IMR-90 (cell line): Measurements from ENCODE around the gene RMDN2. TPM values are rescaled to one million over a fixed set of nuclear protein-coding genes. Genes with fewer than 3 reads are reported as not detected.

Experiments used
- ATAC-seq: fragments of 200-7000 bp; cut with Tn5 transposase; 2 replicates; pipeline ENCODE4 v1.9.1; 2020; ENCODE audit warnings: low read depth, mild to moderate bottlenecking, moderate library complexity
- BruUV-seq: library from RNA; stranded (reverse); fragments of 400-500 nt; replicated peaks from 2 replicates; lab custom pipeline; 2021; lab: Mats Ljungman, UMichigan
- CTCF ChIA-PET: fragments of 300-600 bp; formaldehyde crosslinking; extraction: SDS; loops from one replicate; lab custom pipeline; 2021; ENCODE audit warnings: antibody characterized with exemption; lab: Yijun Ruan, JAX
- POLR2A ChIA-PET: fragments of 300-600 bp; sonication (Branson Sonifier 250); formaldehyde crosslinking; loops from one replicate; lab custom pipeline; 2022; ENCODE audit warnings: antibody characterized with exemption; ENCODE audit not compliant: unreplicated experiment; lab: Charles Lee
- DNase-seq: peaks from one replicate; pipeline ENCODE4 v3.0.0; 2013
- H2AFZ ChIP-seq: replicated peaks from 2 replicates; pipeline ENCODE3; 2013; ENCODE audit warnings: low read length, mild to moderate bottlenecking; ENCODE audit not compliant: poor library complexity
- H2AK5ac ChIP-seq: 2 replicates; pipeline ENCODE4 v1.6.1; 2013; ENCODE audit warnings: low read depth, low read length, inconsistent platforms
- H2AK9ac ChIP-seq: replicated peaks from 2 replicates; pipeline ENCODE3; 2013; ENCODE audit warnings: mild to moderate bottlenecking, low read depth, low read length, moderate library complexity; ENCODE audit not compliant: poor library complexity
- H2BK120ac ChIP-seq: 2 replicates; pipeline ENCODE4 v1.6.1; 2013; ENCODE audit warnings: low read depth, low read length, inconsistent platforms
- H2BK15ac ChIP-seq: 3 replicates; pipeline ENCODE4 v1.6.1; 2013; ENCODE audit warnings: low read depth, low read length, inconsistent platforms
- H2BK20ac ChIP-seq: 2 replicates; pipeline ENCODE4 v1.6.1; 2013; ENCODE audit warnings: low read depth, mild to moderate bottlenecking, inconsistent platforms, low read length, moderate library complexity
- H2BK5ac ChIP-seq: 2 replicates; pipeline ENCODE4 v1.6.1; 2013; ENCODE audit warnings: mild to moderate bottlenecking, low read depth, low read length, inconsistent platforms; ENCODE audit not compliant: poor library complexity, severe bottlenecking
- H3K14ac ChIP-seq: replicated peaks from 2 replicates; pipeline ENCODE4 v1.6.1; 2013; ENCODE audit warnings: low read depth, low read length, inconsistent platforms
- H3K18ac ChIP-seq: 2 replicates; pipeline ENCODE4 v1.6.1; 2013; ENCODE audit warnings: low read depth, low read length, control low read depth
- H3K23ac ChIP-seq: 2 replicates; pipeline ENCODE4 v1.6.1; 2013; ENCODE audit warnings: low read depth, low read length, inconsistent platforms
- H3K27ac ChIP-seq: 2 replicates; pipeline ENCODE4 v1.5.1; 2013; ENCODE audit warnings: mild to moderate bottlenecking, control low read depth, low read length; ENCODE audit not compliant: insufficient read depth
- H3K27me3 ChIP-seq: 2 replicates; pipeline ENCODE4 v1.6.1; 2013; ENCODE audit warnings: low read length; ENCODE audit not compliant: control insufficient read depth, insufficient read depth
- H3K36me3 ChIP-seq: 2 replicates; pipeline ENCODE4 v1.6.1; 2013; ENCODE audit warnings: low read length, mixed read lengths; ENCODE audit not compliant: control insufficient read depth, insufficient read depth
- H3K4ac ChIP-seq: 2 replicates; pipeline ENCODE4 v1.6.1; 2013; ENCODE audit warnings: low read depth, low read length, inconsistent platforms
- H3K4me1 ChIP-seq: 2 replicates; pipeline ENCODE4 v1.6.1; 2013; ENCODE audit warnings: low read length, mixed read lengths; ENCODE audit not compliant: control insufficient read depth, insufficient read depth
- H3K4me2 ChIP-seq: 2 replicates; pipeline ENCODE4 v1.6.1; 2013; ENCODE audit warnings: low read depth, mild to moderate bottlenecking, control low read depth, low read length, moderate library complexity
- H3K4me3 ChIP-seq: 2 replicates; pipeline ENCODE4 v1.5.1; 2013; ENCODE audit warnings: low read depth, mild to moderate bottlenecking, control low read depth, low read length, moderate library complexity; ENCODE audit not compliant: insufficient read depth
- H3K56ac ChIP-seq: 2 replicates; pipeline ENCODE4 v1.6.1; 2013; ENCODE audit warnings: low read length, inconsistent platforms; ENCODE audit not compliant: insufficient read depth; ENCODE audit errors: extremely low read depth
- H3K79me1 ChIP-seq, 2 experiments: 2 replicates each; pipeline ENCODE4 v1.6.1; 2013; ENCODE audit warnings: low read length in 2 of 2, inconsistent platforms in 1 of 2, low read depth in 1 of 2
- H3K9ac ChIP-seq: 2 replicates; pipeline ENCODE4 v1.6.1; 2013; ENCODE audit warnings: low read depth, low read length, control low read depth
- H3K9me1 ChIP-seq: 2 replicates; pipeline ENCODE4 v1.6.1; 2013; ENCODE audit warnings: low read length, inconsistent platforms; ENCODE audit not compliant: insufficient read depth
- H3K9me3 ChIP-seq: 2 replicates; pipeline ENCODE4 v1.6.1; 2013; ENCODE audit warnings: low read length; ENCODE audit not compliant: control insufficient read depth, insufficient read depth
- H4K20me1 ChIP-seq: 2 replicates; pipeline ENCODE4 v1.6.1; 2013; ENCODE audit warnings: low read length, inconsistent platforms; ENCODE audit not compliant: insufficient read depth
- H4K5ac ChIP-seq: 2 replicates; pipeline ENCODE4 v1.6.1; 2013; ENCODE audit warnings: mild to moderate bottlenecking, low read depth, low read length, control low read depth
- H4K8ac ChIP-seq, 2 experiments: 2 replicates each; pipeline ENCODE4 v1.6.1; 2013; ENCODE audit warnings: low read depth in 2 of 2, low read length in 2 of 2, control low read depth in 1 of 2, inconsistent platforms in 1 of 2
- H4K91ac ChIP-seq: 2 replicates; pipeline ENCODE4 v1.6.1; 2013; ENCODE audit warnings: low read depth, low read length, inconsistent platforms; ENCODE audit not compliant: insufficient read depth
- BHLHE40 ChIP-seq: fragments of 150-350 bp; IDR thresholded peaks from 2 replicates; pipeline ENCODE4 v1.6.1; 2016; ENCODE audit warnings: mild to moderate bottlenecking, low read depth, low read length
- CHD1 ChIP-seq: IDR thresholded peaks from 2 replicates; pipeline ENCODE4 v1.6.1; 2012; ENCODE audit warnings: low read depth, low read length, improper control_type of control experiment
- FOS ChIP-seq: fragments of 150-350 bp; IDR thresholded peaks from 2 replicates; pipeline ENCODE4 v1.6.1; 2016; ENCODE audit warnings: low read depth, low read length
- MAFK ChIP-seq: IDR thresholded peaks from 2 replicates; pipeline ENCODE4 v1.6.1; 2012; ENCODE audit warnings: low read depth, low read length, improper control_type of control experiment
- MAZ ChIP-seq: IDR thresholded peaks from 2 replicates; pipeline ENCODE4 v1.6.1; 2012; ENCODE audit warnings: low read depth, mild to moderate bottlenecking, low read length, improper control_type of control experiment, moderate library complexity, borderline replicate concordance
- MXI1 ChIP-seq: IDR thresholded peaks from 2 replicates; pipeline ENCODE4 v1.6.1; 2012; ENCODE audit warnings: low read depth, mild to moderate bottlenecking, low read length, moderate library complexity, borderline replicate concordance
- NFE2L2 ChIP-seq: fragments of 150-350 bp; IDR thresholded peaks from 2 replicates; pipeline ENCODE4 v1.6.1; 2016; ENCODE audit warnings: low read depth, mild to moderate bottlenecking, low read length
- POLR2A ChIP-seq: IDR thresholded peaks from 2 replicates; pipeline ENCODE4 v1.6.1; 2012; ENCODE audit warnings: mild to moderate bottlenecking, low read depth, low read length
- RAD21 ChIP-seq: IDR thresholded peaks from 2 replicates; pipeline ENCODE4 v1.6.1; 2012; ENCODE audit warnings: low read length, improper control_type of control experiment
- RCOR1 ChIP-seq: IDR thresholded peaks from 2 replicates; pipeline ENCODE4 v1.6.1; 2012; ENCODE audit warnings: mild to moderate bottlenecking, low read length, improper control_type of control experiment; ENCODE audit not compliant: insufficient replicate concordance
- RFX5 ChIP-seq: IDR thresholded peaks from 2 replicates; pipeline ENCODE4 v1.8.0; 2012; ENCODE audit warnings: low read depth, mild to moderate bottlenecking, low read length, moderate library complexity
- SMC3 ChIP-seq: fragments of 150-350 bp; IDR thresholded peaks from 2 replicates; pipeline ENCODE4 v1.6.1; 2016; ENCODE audit warnings: low read depth, mild to moderate bottlenecking, antibody characterized with exemption, low read length, moderate library complexity
- WGBS, 2 experiments: methylation state at CpG; one replicate each; pipeline versions ENCODE4 v1.1.5 to v1.1.7; 2013; ENCODE audit warnings: missing lambda C conversion rate in 2 of 2; ENCODE audit not compliant: insufficient read length in 1 of 2; ENCODE audit errors: extremely low coverage in 2 of 2; 5-methylcytosine and 5-hydroxymethylcytosine counted together
- dilution Hi-C: fragments of 300-500 bp; cut with HindIII; formaldehyde crosslinking; loops from one replicate; pipeline ENCODE4 v1.14.3; 2018; ENCODE audit warnings: low sequenced_read_pairs; ENCODE audit not compliant: unreplicated experiment
- in situ Hi-C: fragments of 300-500 bp; cut with MboI; formaldehyde crosslinking; loops from 3 replicates; pipeline ENCODE4 v1.14.3; 2019; ENCODE audit warnings: low sequenced_read_pairs, inconsistent platforms, mixed read lengths
- intact Hi-C: fragments of 100-400 bp; cut with micrococcal nuclease; formaldehyde crosslinking; loops from 2 replicates; pipeline ENCODE4 v1.10.0; 2022
- polyA plus RNA-seq, 3 experiments: library from polyadenylated mRNA; depleted of rRNA; stranded (reverse); fragments of >200 nt; gene quantifications; 2 replicates each; pipeline ENCODE4 v1.2.3, GENCODE V29; 2012; ENCODE audit warnings: low replicate concordance in 1 of 3
- total RNA-seq: library from RNA; depleted of rRNA; stranded (reverse); fragments of >200 nt; gene quantifications from 2 replicates; pipeline ENCODE4 v1.2.3, GENCODE V29; 2012
- TF ChIP-seq, protein P1 (sequence below): fragments of 150-350 bp; IDR thresholded peaks from 2 replicates; pipeline ENCODE4 v1.6.1; 2017; ENCODE audit warnings: mild to moderate bottlenecking, antibody characterized with exemption, low read length, low read depth
- TF ChIP-seq, protein P2 (sequence below): conservative IDR thresholded peaks from 2 replicates; pipeline ENCODE4 v1.5.1; 2012; ENCODE audit warnings: mild to moderate bottlenecking, low read depth, low read length, improper control_type of control experiment
- TF ChIP-seq, protein P3 (sequence below): fragments of 150-350 bp; IDR thresholded peaks from 2 replicates; pipeline ENCODE4 v1.6.1; 2016; ENCODE audit warnings: low read depth, mild to moderate bottlenecking, low read length, moderate library complexity, borderline replicate concordance

RMDN2 gene
- total and polyA plus RNA-seq, 2 of the 4 experiments (the other 2 are of a cell fraction), result 2.3 to 3.0 TPM

DNA sequence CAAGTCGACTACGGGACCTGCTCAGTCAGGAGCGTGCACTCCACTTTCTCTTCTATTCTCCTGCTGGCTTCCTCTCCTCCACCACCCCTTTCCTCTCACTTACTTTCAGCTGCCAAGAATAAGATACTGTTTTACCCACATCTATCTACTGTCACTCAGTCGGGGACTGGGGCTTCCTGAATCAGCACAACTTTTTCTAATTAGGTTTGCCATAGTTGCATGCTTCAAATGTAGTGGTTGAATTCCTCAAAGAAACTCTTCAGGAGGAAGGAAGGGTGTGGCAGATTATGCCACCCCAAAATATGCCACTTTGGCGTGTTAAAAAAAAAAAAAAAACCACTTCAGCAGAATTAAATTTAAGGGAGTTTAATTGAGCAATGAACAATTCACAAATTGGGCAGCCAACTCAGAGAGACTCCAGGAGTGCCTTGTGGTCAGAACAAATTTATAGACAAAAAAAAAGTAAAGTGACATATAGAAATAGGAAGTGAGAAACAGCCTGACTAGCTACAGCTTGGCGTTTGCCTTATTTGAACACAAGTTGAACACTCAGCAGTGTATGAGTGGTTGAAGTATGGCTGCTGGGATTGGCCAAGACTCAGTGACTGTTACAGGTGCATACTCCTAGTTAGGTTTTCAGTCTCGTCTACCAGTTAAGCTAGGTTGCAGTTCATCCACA is 32.5 kb upstream of the RMDN2 start:
- Histone ChIP-seq H4K8ac (no peak overlapping the region), H3K56ac (no peak overlapping the region), H3K4me1 (no peaks in the 10 kb centered on the region), H2BK5ac (no peak overlapping the region), H3K9me1 (no peaks in the 10 kb centered on the region), H3K9me3 (no peaks in the 10 kb centered on the region), H2AK5ac (no peak overlapping the region), H3K9ac (no peak overlapping the region), H2AFZ (no peak overlapping the region), H3K4ac (no peak overlapping the region; the same call in 1 of the 2 replicates), H3K4me2 (no peak overlapping the region), H4K20me1 (no peaks in the 10 kb centered on the region), H2BK20ac (no peak overlapping the region), H3K36me3 (no peaks in the 10 kb centered on the region), H4K5ac (no peak overlapping the region), H3K23ac (no peak overlapping the region), H3K79me1 (no peaks in the 10 kb centered on the region), H2AK9ac (no peak overlapping the region), H2BK120ac (no peak overlapping the region), H2BK15ac (no peak overlapping the region), H3K27me3 (0 out of 2 replicates have a peak, but pooled peaks cover 4% of the 10 kb centered on the region), H3K14ac (no peak overlapping the region), H4K91ac (no peak overlapping the region), H3K18ac (no peak overlapping the region), H3K4me3 (no peak overlapping the region), H3K27ac (no peak overlapping the region)
- CTCF ChIA-PET, result interaction anchor here (0.6 kb wide), 1 partner anchor 22 kb away, joined by 6 read pairs; no protein-coding TSS in a partner anchor
- no TSS peak for BruUV-seq
- WGBS, 2 experiments, result no CpG with 5 or more reads among the region's 7 CpGs
- intact Hi-C loops (loop anchor here (10.0 kb wide), 1 partner anchor 728 kb away; no protein-coding TSS in a partner anchor), dilution Hi-C loops (no loop called here), in situ Hi-C loops (loop anchor here (25.0 kb wide), 1 partner anchor 730 kb away; the partner anchor contains the start of gene EIF2AK2)
- ATAC-seq (no peak), DNase-seq (no peak)
- POLR2A ChIA-PET, result no interaction called here
- TF ChIP-seq, protein P1, sequence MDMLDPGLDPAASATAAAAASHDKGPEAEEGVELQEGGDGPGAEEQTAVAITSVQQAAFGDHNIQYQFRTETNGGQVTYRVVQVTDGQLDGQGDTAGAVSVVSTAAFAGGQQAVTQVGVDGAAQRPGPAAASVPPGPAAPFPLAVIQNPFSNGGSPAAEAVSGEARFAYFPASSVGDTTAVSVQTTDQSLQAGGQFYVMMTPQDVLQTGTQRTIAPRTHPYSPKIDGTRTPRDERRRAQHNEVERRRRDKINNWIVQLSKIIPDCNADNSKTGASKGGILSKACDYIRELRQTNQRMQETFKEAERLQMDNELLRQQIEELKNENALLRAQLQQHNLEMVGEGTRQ, result no peak
- TF ChIP-seq FOS (no peak), NFE2L2 (no peak), RFX5 (no peak), MAFK (no peak), MAZ (no peak), POLR2A (no peak), MXI1 (no peak), CHD1 (no peak), SMC3 (no peak), RCOR1 (no peak), RAD21 (no peak), BHLHE40 (no peak)
- TF ChIP-seq, protein P2, sequence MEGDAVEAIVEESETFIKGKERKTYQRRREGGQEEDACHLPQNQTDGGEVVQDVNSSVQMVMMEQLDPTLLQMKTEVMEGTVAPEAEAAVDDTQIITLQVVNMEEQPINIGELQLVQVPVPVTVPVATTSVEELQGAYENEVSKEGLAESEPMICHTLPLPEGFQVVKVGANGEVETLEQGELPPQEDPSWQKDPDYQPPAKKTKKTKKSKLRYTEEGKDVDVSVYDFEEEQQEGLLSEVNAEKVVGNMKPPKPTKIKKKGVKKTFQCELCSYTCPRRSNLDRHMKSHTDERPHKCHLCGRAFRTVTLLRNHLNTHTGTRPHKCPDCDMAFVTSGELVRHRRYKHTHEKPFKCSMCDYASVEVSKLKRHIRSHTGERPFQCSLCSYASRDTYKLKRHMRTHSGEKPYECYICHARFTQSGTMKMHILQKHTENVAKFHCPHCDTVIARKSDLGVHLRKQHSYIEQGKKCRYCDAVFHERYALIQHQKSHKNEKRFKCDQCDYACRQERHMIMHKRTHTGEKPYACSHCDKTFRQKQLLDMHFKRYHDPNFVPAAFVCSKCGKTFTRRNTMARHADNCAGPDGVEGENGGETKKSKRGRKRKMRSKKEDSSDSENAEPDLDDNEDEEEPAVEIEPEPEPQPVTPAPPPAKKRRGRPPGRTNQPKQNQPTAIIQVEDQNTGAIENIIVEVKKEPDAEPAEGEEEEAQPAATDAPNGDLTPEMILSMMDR, result no peak
- TF ChIP-seq, protein P3, sequence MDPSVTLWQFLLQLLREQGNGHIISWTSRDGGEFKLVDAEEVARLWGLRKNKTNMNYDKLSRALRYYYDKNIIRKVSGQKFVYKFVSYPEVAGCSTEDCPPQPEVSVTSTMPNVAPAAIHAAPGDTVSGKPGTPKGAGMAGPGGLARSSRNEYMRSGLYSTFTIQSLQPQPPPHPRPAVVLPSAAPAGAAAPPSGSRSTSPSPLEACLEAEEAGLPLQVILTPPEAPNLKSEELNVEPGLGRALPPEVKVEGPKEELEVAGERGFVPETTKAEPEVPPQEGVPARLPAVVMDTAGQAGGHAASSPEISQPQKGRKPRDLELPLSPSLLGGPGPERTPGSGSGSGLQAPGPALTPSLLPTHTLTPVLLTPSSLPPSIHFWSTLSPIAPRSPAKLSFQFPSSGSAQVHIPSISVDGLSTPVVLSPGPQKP, result no peak
